Spleen (tissue), 7 donors: ENCODE results near the gene NPY4R.
"Not testable (repeated sequence)": the region's sequence is repeated elsewhere in the genome, so short reads cannot be mapped to it uniquely, and the experiment has no call there.

ENCODE experiments used
- CTCF ChIP-seq, 11 experiments: fragments of 200-600 bp in 7 of 11; fragments of 450-650 bp in 4 of 11; sonication (generic) in 4 of 11; IDR thresholded peaks in 8 of 11; conservative IDR thresholded peaks in 3 of 11; 1 replicate in 7 of 11; 2 replicates in 4 of 11; pipeline versions ENCODE4 v1.4.0 to v1.8.0; 2016 to 2021; ENCODE audit warnings: antibody characterized with exemption in 11 of 11, inconsistent platforms in 4 of 11, mild to moderate bottlenecking in 1 of 11
- POLR2AphosphoS5 ChIP-seq, 3 donors: sonication (generic); formaldehyde crosslinking; IDR thresholded peaks; one replicate each; pipeline ENCODE4 v1.5.1; 2017; ENCODE audit warnings: antibody characterized with exemption in 3 of 3
- donor health status: DM: no; HTN: no; CAD: no; lungs with moderate emphysema.
- donor health status: DM: no; HTN: no; CAD: no.
- donor health status: DM: no; HTN: no; CAD: no.

DNA sequence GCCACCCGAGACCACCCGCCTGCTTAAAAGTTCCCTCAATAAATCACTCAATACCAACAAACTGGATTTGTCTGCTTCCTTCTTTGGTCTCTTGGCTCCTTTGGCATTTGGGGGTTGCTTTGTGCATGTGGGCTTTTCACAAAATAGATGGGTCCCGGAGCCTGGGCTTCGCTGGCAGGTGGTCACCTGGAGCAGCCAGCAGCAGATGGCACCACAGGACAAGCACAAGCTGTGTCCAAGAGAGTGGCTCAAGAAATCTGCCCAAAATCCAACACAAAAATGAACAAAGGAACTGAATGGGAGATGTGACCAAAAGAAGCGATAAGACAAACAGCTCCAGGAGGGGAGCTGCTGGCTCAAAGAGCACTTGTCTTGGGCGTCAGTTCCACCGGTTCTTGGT is 6.2 kb downstream of the NPY4R start:
- not testable (repeated sequence) for TF ChIP-seq CTCF (IDR thresholded peaks at IDR 0.05 in 8 of 11, conservative IDR thresholded peaks at IDR 0.05 in 3 of 11); POLR2AphosphoS5 (IDR thresholded peaks at IDR 0.05)
